GM21576 (cell line): ENCODE measurements around the gene PRXL2B.
"Not testable (repeated sequence)": the region's sequence is repeated elsewhere in the genome, so short reads cannot be mapped to it uniquely, and the experiment has no call there.

Experiments used
- ATAC-seq: cut with Tn5 transposase; IDR thresholded peaks from one replicate; pipeline ENCODE4 v1.9.1; 2021; ENCODE audit warnings: mild to moderate bottlenecking, moderate library complexity; ENCODE audit not compliant: unreplicated experiment

Gene PRXL2B

GRCh38 chr1:2564006-2564814, 22.4 kb upstream of the PRXL2B start:
- no peak for ATAC-seq

DNA sequence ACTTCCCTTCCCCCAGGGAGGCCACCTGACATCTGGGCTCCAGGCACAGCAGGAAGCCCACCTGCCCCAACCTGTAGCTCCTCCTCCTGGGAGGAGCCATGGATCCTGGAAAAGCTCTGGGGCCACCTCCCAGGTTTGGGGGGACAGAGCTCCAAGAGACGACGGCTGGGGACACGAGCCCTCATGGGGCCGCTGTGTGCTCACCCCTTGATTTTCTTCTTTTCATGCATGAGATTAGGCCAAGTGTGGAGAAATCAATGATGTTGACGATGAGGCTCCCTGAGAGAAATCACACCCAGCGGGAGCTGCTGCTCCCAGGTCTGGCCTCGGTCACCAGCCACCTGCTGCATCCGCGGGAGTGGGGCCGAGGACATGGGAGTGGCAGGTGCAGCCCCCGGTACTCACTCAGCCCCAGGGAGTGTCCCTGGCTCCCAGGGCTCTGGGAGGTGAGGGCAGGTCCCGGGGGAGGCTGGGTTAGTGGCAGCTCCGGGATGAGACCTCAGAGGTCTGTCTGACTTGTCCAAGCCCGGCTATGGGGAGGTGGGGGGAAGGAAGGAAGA, 21.7 kb upstream of the PRXL2B start:
- no peak for ATAC-seq

DNA sequence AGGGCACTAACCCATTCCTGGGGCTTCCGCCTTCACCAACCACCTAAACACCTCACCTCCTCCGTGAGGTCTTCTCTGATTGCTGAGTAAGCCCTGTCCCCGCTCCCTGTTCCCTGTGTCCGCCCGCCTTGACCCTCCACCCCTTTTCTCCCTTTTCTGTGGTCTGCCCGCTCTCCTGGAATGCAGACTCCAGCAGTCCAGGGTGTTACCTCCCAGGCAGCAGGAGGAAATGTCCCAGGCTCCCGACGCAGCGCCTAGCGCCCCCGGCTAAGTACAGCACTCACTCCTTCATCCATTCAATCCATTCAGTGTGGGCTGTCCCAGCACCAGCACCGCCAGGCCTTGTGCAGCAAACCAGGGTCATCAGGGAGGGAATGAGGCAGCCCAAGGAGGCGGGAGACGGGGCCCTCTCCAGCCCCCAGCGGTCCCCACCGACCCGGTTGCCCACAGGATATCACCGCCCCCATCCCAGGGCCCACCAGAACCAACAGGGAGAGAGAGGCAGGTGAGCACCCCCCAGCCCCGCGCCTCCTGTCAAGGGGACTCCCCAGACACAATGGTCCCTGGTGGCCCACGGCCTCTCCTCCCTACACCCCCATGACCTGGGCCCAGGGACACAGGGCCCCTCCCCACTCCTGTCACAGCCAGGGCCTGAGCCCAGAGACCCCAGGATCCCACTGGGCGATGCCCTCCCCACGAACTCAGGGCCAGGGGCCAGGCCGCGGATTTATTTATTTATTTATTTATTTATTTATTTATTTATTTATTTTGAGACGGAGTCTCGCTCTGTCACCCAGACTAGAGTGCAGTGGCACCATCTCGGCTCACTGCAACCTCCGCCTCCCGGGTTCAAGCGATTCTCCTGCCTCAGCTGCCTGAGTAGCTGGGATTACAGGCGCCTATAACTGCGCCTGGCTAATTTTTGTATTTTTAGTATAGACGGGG, 20.2 kb upstream of the PRXL2B start:
- no peak for ATAC-seq

- no peak for ATAC-seq
These were observed 19.4 kb upstream of the PRXL2B start for GRCh38 chr1:2567083-2567679.

GRCh38 chr1:2568187-2568816, 18.3 kb upstream of the PRXL2B start:
- ATAC-seq: not testable (repeated sequence)

GRCh38 chr1:2569060-2569459, 17.5 kb upstream of the PRXL2B start:
- ATAC-seq: no peak

DNA sequence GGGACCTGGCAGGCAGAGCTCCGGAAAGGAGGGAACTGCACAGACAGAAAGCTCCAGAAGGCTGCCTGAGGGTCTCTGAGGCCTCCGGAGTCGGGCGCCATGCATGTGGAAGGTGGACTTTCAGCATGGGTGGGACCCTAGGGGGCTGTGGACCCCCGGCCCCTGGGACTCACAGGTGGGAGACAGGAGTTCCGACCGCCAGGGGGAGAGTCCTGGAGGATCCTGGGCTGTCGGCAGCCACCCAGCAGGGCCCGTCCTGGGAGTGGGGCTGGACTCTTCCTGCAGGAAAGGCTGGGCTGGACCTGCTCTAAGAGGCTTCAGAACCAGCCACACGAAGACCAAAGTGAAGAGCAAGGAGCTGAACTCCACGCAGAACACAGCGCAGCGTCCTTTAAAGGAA, 16.9 kb upstream of the PRXL2B start:
- ATAC-seq: not testable (repeated sequence)

DNA sequence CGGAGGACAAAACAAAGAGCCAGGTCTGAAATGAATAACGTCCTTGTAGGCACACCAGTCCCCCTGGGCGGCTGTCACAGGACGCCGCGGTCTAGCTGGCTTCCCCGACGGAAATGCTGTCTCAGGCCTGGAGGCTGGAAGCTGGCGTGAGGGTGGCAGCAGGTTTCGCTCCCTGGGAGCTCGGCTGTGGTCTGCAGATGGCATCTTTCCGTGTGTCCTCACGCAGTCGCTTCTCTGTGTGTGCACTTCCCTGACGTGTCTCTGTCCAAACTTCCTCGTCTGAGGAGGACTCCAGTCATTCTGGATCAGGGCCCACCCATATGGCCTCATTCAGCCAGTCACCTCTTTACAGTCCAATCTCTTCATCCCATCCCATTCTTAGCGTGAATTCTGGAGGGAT, 16.2 kb upstream of the PRXL2B start:
- ATAC-seq: no peak

DNA sequence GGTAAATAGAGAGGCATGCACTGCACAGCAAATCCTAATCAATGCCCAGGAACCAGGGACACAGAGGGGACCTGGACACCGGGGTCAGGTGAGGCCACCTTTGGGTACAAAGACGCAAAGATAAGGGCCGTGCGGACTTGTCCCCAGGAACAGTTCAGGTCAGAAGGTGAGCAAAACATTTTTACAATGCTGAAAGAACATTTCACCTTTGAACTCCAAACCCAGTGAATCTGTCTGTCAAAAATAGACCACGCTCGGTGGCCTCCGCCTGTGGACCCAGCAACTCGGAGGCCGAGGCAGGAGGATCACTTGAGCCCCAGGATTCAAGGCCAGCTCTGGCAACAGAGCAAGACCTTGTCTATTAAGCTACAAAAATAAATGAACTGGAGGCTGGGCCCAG, 15.2 kb upstream of the PRXL2B start:
- ATAC-seq: no peak

DNA sequence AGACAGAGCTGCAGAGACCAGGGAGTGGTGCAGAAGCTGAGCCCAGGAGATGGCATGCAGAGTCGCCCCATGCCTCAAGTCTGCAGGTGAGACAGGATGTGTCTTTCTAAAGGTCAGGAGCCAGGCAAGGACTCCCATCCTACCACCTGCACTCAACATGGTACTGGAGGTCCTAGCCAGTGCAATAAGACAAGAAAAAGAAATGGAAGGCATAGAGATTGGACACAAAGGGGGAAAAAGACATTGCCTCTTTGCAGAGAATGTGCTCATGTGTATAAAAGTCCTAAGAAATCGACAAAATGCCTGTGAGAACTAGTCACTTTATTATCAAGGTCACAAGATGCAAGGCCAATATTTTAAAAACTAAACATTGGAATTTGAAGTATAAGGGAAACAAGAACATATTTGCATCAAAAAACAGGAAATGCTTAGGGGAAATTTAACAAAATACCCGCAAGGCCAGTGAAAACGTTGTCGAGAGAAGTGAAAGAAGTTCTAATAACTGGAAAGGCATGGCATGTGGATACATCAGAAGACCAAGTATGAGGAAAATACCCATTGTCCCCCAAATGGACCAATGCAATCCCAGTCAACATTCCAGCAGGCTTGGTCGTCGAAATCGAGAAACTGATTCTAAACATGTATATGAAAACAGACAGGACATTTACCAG, 13.2 kb upstream of the PRXL2B start:
- ATAC-seq: no peak

GRCh38 chr1:2574350-2574749, 12.2 kb upstream of the PRXL2B start:
- no peak for ATAC-seq

DNA sequence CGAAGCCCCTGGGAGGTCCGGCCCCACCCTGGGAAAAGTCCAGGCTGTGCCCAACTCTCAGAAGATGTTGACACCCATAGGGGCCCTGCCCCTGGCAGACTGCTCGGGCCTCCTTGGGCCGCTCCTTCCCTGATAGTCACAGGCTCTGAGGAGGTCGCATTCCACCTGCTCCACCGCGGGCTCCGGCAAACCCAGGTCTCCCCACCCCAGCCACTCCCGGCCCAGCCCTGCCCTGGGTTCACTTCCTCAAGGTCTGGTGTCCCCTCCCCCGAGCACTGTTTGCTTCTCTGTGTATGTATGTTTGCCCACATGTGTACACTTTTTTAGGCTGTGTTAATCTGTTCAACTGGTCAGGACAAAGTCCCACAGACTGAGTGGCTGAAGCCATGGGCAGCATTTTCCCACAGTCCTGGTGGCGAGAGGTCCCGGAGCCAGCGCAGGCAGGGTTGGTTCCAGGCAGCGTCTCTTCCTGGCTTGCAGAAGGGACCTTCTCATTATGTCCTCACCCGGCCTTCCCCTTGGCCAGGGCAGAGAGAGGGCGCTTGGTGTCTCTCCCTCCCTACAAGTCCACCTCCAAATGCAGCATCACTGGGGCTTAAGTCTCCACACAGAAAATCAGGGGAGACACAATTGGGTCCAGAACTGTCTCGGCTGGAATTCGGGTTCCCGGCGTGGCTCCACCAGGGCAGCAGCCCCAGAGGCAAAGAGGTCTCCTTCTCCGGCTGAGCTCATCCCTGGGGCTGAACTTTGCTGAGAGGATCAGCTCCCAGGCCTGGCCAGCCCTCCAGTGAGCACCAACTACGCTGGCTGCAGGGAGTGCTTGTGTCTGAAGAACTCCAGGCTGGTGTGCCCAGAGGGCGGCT, 10.5 kb upstream of the PRXL2B start:
- no peak for ATAC-seq

GRCh38 chr1:2577565-2578075, 9.0 kb upstream of the PRXL2B start:
- ATAC-seq: peak; percentile 36

- ATAC-seq: no peak
These were observed 7.8 kb upstream of the PRXL2B start for GRCh38 chr1:2578758-2579118.

GRCh38 chr1:2580691-2581090, 5.9 kb upstream of the PRXL2B start:
- no peak for ATAC-seq

DNA sequence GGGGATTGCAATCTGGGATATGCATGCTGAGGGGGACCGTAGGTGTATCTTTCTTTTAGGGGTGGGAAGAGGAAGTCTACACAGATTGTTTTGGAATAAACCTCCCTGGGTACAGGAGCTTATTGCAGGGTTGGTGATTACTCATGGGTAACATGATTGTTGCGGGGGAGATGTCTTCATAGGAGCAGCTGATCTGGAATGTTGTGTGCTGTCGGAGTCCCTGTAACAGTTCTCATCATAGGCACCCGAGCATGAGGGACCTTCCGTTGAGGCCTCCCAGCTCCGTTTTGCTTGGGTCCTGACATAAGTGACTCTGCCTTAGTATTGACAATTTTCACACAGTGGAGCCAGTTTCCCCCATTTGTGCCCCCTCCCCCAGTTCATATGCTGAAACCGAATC, 4.2 kb upstream of the PRXL2B start:
- ATAC-seq: no peak

- ATAC-seq: no peak
These were observed 3.2 kb upstream of the PRXL2B start for GRCh38 chr1:2583331-2583791.

- ATAC-seq: no peak
These were observed 2.7 kb upstream of the PRXL2B start for GRCh38 chr1:2583871-2584351.
